B cell (primary cell): Measurements from ENCODE around the gene TTLL11. TPM values are rescaled to one million over a fixed set of nuclear protein-coding genes. Genes with fewer than 3 reads are reported as not detected.

ENCODE experiments used
- ATAC-seq: fragments of 200-7000 bp; cut with Tn5 transposase; one replicate; pipeline ENCODE4 v1.10.0; 2021; ENCODE audit warnings: low read depth, mild to moderate bottlenecking, moderate number of reproducible peaks, moderate library complexity
- CTCF ChIA-PET: fragments of 350-600 bp; sonication (Branson Sonifier 250); formaldehyde crosslinking; loops from one replicate; lab custom pipeline; 2021; ENCODE audit warnings: antibody characterized with exemption, inconsistent platforms; lab: Charles Lee
- POLR2A ChIA-PET: fragments of 350-600 bp; sonication (Branson Sonifier 250); formaldehyde crosslinking; loops from one replicate; lab custom pipeline; 2021; ENCODE audit warnings: antibody characterized with exemption; lab: Charles Lee
- DNase-seq: peaks from one replicate; pipeline ENCODE4 v3.0.0; 2013
- H2AFZ ChIP-seq: 2 replicates; pipeline ENCODE4 v1.6.1; 2012; ENCODE audit warnings: mild to moderate bottlenecking, low read depth, low read length; ENCODE audit not compliant: insufficient read depth, poor library complexity, severe bottlenecking
- H3K27ac ChIP-seq, 2 donors: 1 replicate in 1 of 2; 2 replicates in 1 of 2; pipeline ENCODE4 v1.5.1; 2012 to 2013; ENCODE audit warnings: low read length in 2 of 2, mild to moderate bottlenecking in 2 of 2, moderate library complexity in 1 of 2
- H3K27me3 ChIP-seq, 4 experiments: fragments of 200-600 bp in 1 of 4; sonication (generic) in 1 of 4; replicated peaks in 1 of 4; 1 replicate in 2 of 4; 2 replicates in 2 of 4; pipeline versions ENCODE4 v1.6.1 to v1.7.0; 2013 to 2016; ENCODE audit warnings: low read length in 3 of 4, mild to moderate bottlenecking in 2 of 4, mixed read lengths in 1 of 4, moderate library complexity in 1 of 4; ENCODE audit not compliant: insufficient read depth in 4 of 4, control insufficient read depth in 3 of 4; ENCODE audit errors: control extremely low read depth in 1 of 4
- H3K36me3 ChIP-seq, 2 experiments: replicated peaks in 1 of 2; 1 replicate in 1 of 2; 2 replicates in 1 of 2; pipeline versions ENCODE4 v1.6.1 to v1.7.1; 2013; ENCODE audit warnings: low read length in 1 of 2; ENCODE audit not compliant: insufficient read depth in 2 of 2, control insufficient read depth in 1 of 2; ENCODE audit errors: control extremely low read depth in 1 of 2, extremely low read depth in 1 of 2
- H3K4me1 ChIP-seq, 2 donors: fragments of 200-600 bp in 1 of 2; sonication (generic) in 1 of 2; 1 replicate in 1 of 2; 2 replicates in 1 of 2; pipeline versions ENCODE4 v1.5.1 to v1.6.1; 2013 to 2017; ENCODE audit warnings: low read length in 2 of 2; ENCODE audit not compliant: control insufficient read depth in 2 of 2, insufficient read depth in 2 of 2
- H3K4me2 ChIP-seq: replicated peaks from 2 replicates; pipeline ENCODE3; 2012; ENCODE audit warnings: mild to moderate bottlenecking, low read depth, low read length; ENCODE audit not compliant: poor library complexity, severe bottlenecking
- H3K4me3 ChIP-seq, 5 experiments: fragments of 200-600 bp in 1 of 5; sonication (generic) in 1 of 5; 1 replicate in 3 of 5; 2 replicates in 2 of 5; pipeline versions ENCODE4 v1.5.1 to v1.7.0; 2011 to 2016; ENCODE audit warnings: low read length in 4 of 5, mild to moderate bottlenecking in 4 of 5, low read depth in 2 of 5, control low read depth in 1 of 5, moderate library complexity in 1 of 5; ENCODE audit not compliant: insufficient read depth in 1 of 5; ENCODE audit errors: control extremely low read depth in 1 of 5, extremely low read depth in 1 of 5
- H3K79me2 ChIP-seq: fragments of 200-600 bp; sonication (generic); one replicate; pipeline ENCODE4 v1.6.0; 2016; ENCODE audit warnings: low read length; ENCODE audit not compliant: control insufficient read depth, insufficient read depth
- H3K9ac ChIP-seq: fragments of 200-600 bp; sonication (generic); 2 replicates; pipeline ENCODE4 v1.6.1; 2017; ENCODE audit warnings: mild to moderate bottlenecking, low read length, moderate library complexity
- H3K9me3 ChIP-seq, 3 donors: one replicate each; pipeline versions ENCODE4 v1.6.1 to v1.7.1; 2013; ENCODE audit warnings: low read length in 2 of 3; ENCODE audit not compliant: control insufficient read depth in 2 of 3, insufficient read depth in 1 of 3; ENCODE audit errors: control extremely low read depth in 1 of 3
- H4K20me1 ChIP-seq: 2 replicates; pipeline ENCODE4 v1.6.0; 2012; ENCODE audit warnings: mild to moderate bottlenecking, low read length; ENCODE audit not compliant: insufficient read depth, control insufficient read depth, poor library complexity, severe bottlenecking
- H3K27ac Mint-ChIP-seq: one replicate; pipeline ENCODE4 v1.8.0; 2021; ENCODE audit warnings: mixed read lengths
- H3K27me3 Mint-ChIP-seq: one replicate; pipeline ENCODE4 v1.8.0; 2021; ENCODE audit warnings: mixed read lengths
- H3K4me1 Mint-ChIP-seq: one replicate; pipeline ENCODE4 v1.8.0; 2021; ENCODE audit warnings: mixed read lengths
- H3K4me3 Mint-ChIP-seq: one replicate; pipeline ENCODE4 v1.8.0; 2021; ENCODE audit warnings: mixed read lengths
- H3K9me3 Mint-ChIP-seq: one replicate; pipeline ENCODE4 v1.8.0; 2022; ENCODE audit warnings: mixed read lengths; ENCODE audit not compliant: insufficient read depth
- CTCF ChIP-seq: fragments of 200-600 bp; IDR thresholded peaks from one replicate; pipeline ENCODE4 v1.8.0; 2022; ENCODE audit warnings: antibody characterized with exemption, mild to moderate bottlenecking
- EZH2 ChIP-seq: IDR thresholded peaks from 2 replicates; pipeline ENCODE4 v1.6.1; 2012; ENCODE audit warnings: borderline replicate concordance, low read depth, mild to moderate bottlenecking, moderate library complexity, low read length; ENCODE audit not compliant: insufficient read depth, poor library complexity, severe bottlenecking
- WGBS: methylation state at CpG from one replicate; pipeline ENCODE4 v1.1.5; 2013; ENCODE audit warnings: missing lambda C conversion rate; ENCODE audit not compliant: insufficient coverage; 5-methylcytosine and 5-hydroxymethylcytosine counted together
- intact Hi-C: fragments of 100-400 bp; cut with micrococcal nuclease; formaldehyde crosslinking; loops from one replicate; pipeline ENCODE4 v1.10.0; 2022
- polyA plus RNA-seq: library from polyadenylated mRNA; depleted of rRNA; stranded (reverse); fragments of >200 nt; gene quantifications from 2 replicates; pipeline ENCODE4 v1.2.3, GENCODE V29; 2012
- total RNA-seq, 2 donors: library from RNA; stranded (reverse); fragments of 120-200 nt in 1 of 2; gene quantifications; 1 replicate in 1 of 2; 2 replicates in 1 of 2; pipeline versions ENCODE4 v1.2.3 to v1.2.4, GENCODE V29; 2013 to 2022

Gene TTLL11
- total and polyA plus RNA-seq, 2 donors (not counting 1 experiment from before 2014, with no cell fraction given): 3.6 to 3.8 TPM

GRCh38 chr9:121822093-121823085 is 270.7 kb downstream of the TTLL11 start:
- H3K9ac ChIP-seq: no peak overlapping the region
- no peak for TF ChIP-seq EZH2
- TF ChIP-seq CTCF: no peak
- H3K27me3 ChIP-seq: no peaks in the 10 kb centered on the region
- H3K27me3 Mint-ChIP-seq: no peaks in the 10 kb centered on the region
- no peaks in the 10 kb centered on the region for H3K9me3 Mint-ChIP-seq
- intact Hi-C loops: no loop called here
- peaks cover 14% of the 10 kb centered on the region for H3K4me1 Mint-ChIP-seq
- 88% methylated on average over 34 of the region's 34 CpGs for WGBS
- no peaks in the 10 kb centered on the region for H3K4me1 ChIP-seq
- ATAC-seq (no peak), DNase-seq (no peak)
- H4K20me1 ChIP-seq: no peaks in the 10 kb centered on the region
- POLR2A ChIA-PET: interaction anchor here (0.6 kb wide), 1 partner anchor 105 kb away, joined by 6 read pairs; no protein-coding TSS in a partner anchor
- no peak overlapping the region for H3K4me3 Mint-ChIP-seq
- no peaks in the 10 kb centered on the region for H3K9me3 ChIP-seq
- H2AFZ ChIP-seq: no peak overlapping the region
- H3K4me2 ChIP-seq: no peak overlapping the region
- CTCF ChIA-PET: no interaction called here
- H3K36me3 ChIP-seq: no peaks in the 10 kb centered on the region
- no peaks in the 10 kb centered on the region for H3K79me2 ChIP-seq
- H3K4me3 ChIP-seq: no peak overlapping the region
- no peak overlapping the region for H3K27ac Mint-ChIP-seq
- H3K27ac ChIP-seq: no peak overlapping the region

- H2AFZ ChIP-seq: no peak overlapping the region
- H3K9me3 ChIP-seq: no peaks in the 10 kb centered on the region
- no peaks in the 10 kb centered on the region for H3K27me3 ChIP-seq
- H3K4me1 ChIP-seq: no peaks in the 10 kb centered on the region
- H3K4me3 ChIP-seq: no peak overlapping the region
- no peak for TF ChIP-seq EZH2
- TF ChIP-seq CTCF: no peak
- H3K27ac ChIP-seq: no peak overlapping the region
- Mint-ChIP-seq H3K27me3 (no peaks in the 10 kb centered on the region), H3K4me3 (no peak overlapping the region), H3K4me1 (peaks cover 14% of the 10 kb centered on the region), H3K27ac (no peak overlapping the region), H3K9me3 (no peaks in the 10 kb centered on the region)
- H3K79me2 ChIP-seq: no peaks in the 10 kb centered on the region
- ChIA-PET CTCF (no interaction called here), POLR2A (no interaction called here)
- DNase-seq: no peak
- intact Hi-C loops: no loop called here
- no peaks in the 10 kb centered on the region for H4K20me1 ChIP-seq
- 99% methylated on average over 5 of the region's 5 CpGs for WGBS
- no peaks in the 10 kb centered on the region for H3K36me3 ChIP-seq
- no peak overlapping the region for H3K9ac ChIP-seq
- ATAC-seq: no peak
- H3K4me2 ChIP-seq: no peak overlapping the region
Observed at GRCh38 chr9:121821326-121821725, 271.8 kb downstream of the TTLL11 start.
